Activated CD4-positive, alpha-beta T cell treated with anti-CD3 and anti-CD28 coated beads for 24 hours (primary cell): ENCODE data around the gene KCNIP4.
"Not testable (repeated sequence)": the region's sequence is repeated elsewhere in the genome, so short reads cannot be mapped to it uniquely, and the experiment has no call there.

ENCODE experiments used
- DNase-seq, 2 donors: peaks; one replicate each; pipeline ENCODE4 v3.0.0-alpha.2; 2020; ENCODE audit warnings: low read depth in 2 of 2

The KCNIP4 gene

DNA sequence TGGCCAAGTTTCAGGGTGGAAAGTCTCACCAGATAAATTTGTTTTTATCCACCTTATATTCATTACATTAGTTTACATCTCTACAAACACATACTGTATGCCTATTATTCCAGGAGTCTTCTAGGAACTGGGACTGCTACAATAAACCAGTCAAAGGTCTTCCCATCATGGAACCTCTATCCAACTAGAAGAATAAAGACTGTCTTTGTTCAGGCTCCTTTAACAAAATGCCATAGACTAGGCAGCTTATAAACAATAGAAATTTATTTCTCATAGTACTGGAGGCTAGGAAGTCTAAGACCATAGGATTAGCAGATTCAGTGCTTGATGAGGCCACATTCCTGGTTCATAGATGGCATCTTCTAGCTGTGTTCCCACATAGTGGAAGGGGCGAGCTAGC is 1186.7 kb downstream of the KCNIP4 start:
- DNase-seq: no peak

DNA sequence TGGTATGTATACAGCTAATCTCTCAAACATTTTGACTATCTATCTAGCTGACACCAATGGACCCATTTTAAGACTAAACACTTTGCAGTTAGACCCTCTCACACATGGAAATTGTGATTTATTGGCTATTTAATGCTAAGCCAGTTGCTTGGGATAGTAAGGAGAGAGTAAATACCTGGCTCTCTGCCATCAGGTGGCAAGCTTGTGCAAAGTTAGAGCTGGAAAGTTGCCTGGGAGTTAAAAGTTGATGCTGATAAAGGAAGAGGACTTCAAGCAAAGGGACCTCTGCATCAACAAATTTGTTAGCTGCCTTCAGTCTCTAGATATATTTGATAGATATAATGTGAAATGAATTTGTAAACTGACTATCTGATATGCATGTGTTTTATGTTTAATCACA is 1187.2 kb downstream of the KCNIP4 start:
- DNase-seq: no peak

DNA sequence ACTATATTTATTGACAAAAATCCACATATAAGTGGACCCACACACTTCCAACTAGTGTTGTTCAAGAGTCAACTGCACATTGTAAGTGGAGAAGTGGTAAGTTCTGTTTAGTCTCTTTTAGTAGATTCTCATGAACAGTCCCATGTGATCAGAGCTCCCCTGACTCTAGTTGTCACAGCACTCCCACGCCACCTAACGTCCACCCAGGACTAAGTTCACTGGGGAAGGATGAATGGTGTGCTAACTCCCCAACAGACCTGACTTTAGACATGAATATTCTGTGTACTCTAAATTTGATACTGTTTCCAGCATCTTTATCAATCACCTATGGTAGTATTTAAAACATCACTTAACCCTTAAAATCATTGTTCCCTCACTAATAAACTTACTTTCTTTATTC is 1188.5 kb downstream of the KCNIP4 start:
- no peak for DNase-seq

DNA sequence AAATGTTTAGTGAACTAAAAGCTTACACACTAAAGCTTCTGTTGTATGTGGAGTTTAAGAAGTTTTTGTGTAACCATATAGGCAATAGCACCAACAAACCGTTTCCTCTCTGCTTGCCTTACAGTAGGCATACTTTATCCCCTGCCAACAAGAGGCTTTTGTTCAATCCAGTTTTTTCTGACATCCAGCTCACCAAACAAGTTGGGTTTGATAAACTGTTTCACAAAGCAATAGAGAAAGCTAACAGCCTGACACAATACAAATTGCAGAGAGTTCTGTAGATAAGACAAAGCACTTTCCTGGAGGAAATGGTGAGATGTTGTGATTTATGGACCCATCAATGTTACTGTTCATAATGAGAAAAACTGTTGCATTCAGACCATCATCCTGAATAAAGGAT is 1194.5 kb downstream of the KCNIP4 start:
- DNase-seq: no peak

DNA sequence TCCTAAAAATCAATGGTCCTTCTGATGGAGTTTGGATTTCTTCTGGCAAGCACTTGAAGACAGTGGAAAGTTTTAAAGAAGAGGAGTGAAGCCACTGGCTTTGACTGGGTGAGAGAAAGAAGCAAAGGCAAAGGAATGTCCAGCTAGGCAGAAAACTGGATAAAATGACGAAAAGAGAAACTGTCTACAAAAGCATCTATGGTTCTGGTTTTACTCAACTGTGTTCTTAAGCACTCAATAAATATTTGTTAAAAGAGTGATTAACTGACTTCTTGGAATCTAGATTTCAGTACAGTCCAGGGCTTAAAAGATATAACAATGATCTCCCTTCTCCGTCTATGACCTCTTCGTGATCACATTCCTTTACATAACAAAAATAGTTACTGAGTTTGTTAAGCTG is 1195.9 kb downstream of the KCNIP4 start:
- no peak for DNase-seq

DNA sequence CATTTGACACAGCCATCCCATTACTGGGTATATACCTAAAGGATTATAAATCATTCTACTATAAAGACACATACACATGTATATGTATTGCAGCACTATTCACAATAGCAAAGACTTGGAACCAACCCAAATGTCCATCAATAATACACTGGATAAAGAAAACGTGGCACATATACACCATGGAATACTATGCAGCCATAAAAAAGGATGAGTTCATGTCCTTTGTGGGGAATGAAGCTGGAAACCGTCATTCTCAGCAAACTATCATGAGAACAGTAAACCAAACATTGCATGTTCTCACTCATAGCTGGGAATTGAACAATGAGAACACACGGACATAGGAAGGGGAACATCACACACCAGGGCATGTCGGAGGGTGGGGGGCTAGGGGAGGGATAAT is 1202.6 kb downstream of the KCNIP4 start:
- DNase-seq: not testable (repeated sequence)

DNA sequence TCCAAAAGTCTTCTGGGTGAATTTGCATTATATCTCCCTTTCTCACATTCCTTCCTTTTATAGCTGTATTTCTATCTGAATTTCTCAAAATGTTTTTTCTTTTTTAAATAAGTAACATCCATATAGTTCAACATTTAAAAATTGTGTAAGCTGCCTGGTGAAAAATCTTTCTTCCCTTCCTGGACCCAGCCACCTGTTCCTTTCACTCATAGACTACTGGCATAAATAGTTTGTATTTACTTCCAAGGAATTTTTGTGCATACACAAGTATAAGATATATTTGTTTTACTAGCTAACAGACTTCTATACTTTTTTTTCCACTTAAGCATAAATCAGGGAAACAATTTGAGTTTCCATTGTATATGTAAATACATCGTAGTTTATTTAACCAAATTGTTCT is 1212.6 kb downstream of the KCNIP4 start:
- DNase-seq: no peak

DNA sequence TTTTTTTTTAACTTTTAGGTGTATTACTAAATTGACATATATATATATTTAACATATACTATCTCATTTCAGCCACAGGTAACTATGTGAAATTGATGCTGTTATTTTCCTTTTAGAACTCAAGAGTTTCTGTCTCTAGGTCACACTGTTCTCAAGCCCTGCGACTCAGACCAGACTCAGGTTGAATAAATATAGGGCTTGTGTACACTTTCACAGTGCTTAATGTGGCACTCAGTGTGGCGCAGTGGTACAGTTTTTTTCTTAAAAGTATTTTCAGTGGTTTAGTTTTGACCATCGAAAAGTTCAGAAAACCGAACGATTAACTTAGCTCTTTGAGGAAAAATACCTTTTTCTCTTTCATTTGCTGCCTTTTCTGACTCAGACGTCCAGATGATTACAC is 1223.7 kb downstream of the KCNIP4 start:
- DNase-seq: no peak

DNA sequence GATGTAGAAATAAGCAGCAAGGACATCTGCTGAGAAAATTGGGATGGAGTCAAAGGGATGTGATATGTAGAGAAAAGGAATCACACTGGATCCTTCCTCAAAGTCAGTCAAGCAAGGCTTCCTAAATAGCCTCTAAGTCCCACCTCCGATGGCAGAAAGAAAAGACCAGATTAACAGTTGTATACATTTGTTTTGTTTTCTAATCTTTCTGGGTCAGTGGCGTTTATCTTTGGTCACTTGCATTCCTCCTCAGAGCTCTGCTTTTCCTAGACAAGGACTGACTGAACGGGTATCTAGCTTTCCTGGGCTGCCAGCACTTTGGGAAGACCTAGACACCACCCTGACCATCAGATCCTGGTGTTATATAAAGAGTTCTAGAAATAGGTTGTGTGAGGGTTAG is 1225.1 kb downstream of the KCNIP4 start:
- no peak for DNase-seq

DNA sequence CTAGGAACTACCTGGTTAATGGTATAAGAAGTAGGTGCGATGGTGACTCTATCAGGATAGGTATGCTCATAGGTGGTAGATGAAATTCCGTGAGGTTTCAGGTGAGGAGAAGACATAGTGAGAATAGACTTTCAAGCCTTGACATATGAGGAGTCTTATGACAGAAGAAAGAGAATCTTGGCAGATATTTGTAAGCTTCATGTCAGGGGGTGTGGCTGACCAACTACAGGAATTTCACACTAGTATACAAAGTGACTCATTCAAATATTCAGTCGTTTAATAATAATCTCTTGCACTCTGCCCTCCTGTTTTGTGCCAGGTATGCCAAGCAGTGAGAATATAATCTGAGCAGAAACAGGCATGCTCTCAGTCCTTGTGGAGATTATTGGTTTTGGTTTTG is 1225.6 kb downstream of the KCNIP4 start:
- DNase-seq: no peak

DNA sequence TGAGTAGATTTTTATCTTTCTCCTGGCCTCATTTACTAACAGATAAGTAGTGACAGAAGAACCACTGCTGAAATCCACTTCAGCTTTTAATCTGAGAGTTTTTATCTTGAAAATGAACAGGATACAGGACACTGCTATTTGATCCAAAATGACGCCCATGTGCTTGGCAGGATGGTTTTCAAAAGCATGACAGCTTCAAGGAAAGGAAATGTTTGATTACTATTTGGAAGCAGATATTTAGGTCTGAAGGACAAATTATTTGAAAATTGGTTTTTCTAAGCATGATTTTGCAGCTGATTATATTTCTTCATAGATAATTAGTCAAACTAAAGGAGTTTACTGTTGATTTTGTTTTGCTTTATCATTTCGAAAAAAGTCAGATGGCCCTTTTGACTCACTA is 1237.2 kb downstream of the KCNIP4 start:
- DNase-seq: no peak

DNA sequence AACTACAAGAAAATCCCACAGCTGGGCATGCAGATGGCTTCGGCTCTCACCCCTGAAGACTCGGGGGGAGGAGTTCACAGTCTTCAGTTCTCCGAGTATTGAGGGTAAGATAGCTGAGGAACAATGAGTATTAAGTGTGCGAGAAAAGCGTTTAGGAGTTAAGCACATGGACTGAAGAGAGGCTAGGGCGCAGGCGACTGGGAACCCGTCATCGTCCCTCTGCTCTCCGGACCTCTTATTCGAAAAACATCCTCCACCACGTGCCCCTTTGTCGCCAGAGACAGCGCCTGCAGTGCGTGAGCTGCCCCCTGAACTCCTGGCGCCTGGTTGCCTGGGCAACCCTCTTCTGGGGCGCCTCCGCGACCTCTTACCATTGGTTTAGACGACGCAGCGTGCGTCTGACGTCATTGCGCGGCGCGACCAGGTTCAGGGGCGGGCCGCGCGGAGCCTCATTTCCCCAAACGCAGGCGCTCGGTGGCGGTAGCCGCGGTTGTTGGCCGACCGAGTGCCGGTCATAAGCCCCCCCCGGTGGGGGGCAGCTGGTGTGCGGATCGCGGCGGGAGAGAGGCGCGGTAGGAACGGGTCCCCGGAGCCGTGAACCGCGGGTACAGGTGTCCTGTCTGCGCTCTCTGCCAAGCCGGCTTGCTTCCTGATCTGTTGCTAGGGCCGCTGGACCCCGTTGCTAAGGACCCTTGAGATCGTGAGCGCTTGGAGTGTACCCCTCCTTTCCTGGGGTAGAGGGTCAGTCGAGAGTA is 1248.4 kb downstream of the KCNIP4 start, which contains the start of gene PACRGL:
PACRGL (plus strand) TSS at position 452 of the 755 bp plus-strand sequence. CDS start 4,024 bp downstream, outside the sequence.
- DNase-seq: peak; percentile 84 to 85

DNA sequence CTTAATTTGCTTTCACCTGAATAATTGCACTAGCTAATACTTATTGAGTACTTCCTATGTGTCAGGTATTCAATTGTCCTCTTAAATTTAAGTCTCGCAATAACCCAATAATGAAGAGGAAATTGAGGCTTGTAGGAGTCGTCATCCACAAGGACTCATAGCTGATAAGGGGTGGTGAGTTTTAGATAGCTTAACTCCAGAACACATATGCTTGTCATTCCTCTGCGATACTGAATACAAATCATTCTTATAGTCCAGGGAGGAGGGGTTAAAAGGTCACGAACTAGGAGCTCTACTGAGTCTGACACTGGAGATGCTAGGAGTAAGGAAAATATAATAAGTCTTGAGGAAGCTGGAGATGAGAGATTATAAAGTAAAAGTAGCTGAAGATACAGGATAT is 1249.8 kb downstream of the KCNIP4 start:
- DNase-seq: no peak

DNA sequence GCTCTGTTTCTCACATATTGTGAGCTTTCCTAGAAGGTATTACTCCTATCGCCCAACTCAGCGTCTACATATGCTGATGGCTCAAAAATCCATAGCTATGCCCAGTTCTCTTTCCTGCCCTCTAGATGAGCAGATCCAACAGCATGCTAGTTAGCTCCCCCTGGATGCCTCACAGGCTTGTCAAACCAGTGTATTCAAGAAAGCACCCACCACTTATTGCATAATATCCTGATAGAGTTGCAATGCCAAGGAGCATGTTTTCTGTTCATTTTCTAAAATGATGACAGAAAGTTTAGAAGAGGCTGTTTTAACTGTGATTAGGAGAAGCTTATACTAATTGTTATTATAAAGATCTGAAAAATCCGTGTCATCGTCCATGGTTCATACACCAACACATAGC is 1250.2 kb downstream of the KCNIP4 start:
- DNase-seq: no peak

DNA sequence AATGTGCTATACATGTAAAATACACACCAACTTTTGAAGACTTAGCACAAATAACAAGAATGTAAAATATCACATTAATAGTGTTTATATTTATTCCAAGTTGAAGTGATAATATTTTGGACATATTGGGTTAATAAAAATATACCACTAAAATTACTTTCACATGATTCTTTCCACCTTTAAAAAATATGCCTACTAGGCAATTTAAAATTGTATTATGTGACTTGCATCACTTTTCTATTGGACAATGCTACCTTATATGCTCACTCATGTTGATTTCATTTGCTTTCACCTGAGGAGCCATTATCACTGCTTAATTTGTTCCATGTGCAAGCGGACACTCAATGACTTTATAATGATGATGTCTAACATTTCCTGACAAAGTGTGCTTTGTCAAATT is 1251.8 kb downstream of the KCNIP4 start:
- DNase-seq: no peak

DNA sequence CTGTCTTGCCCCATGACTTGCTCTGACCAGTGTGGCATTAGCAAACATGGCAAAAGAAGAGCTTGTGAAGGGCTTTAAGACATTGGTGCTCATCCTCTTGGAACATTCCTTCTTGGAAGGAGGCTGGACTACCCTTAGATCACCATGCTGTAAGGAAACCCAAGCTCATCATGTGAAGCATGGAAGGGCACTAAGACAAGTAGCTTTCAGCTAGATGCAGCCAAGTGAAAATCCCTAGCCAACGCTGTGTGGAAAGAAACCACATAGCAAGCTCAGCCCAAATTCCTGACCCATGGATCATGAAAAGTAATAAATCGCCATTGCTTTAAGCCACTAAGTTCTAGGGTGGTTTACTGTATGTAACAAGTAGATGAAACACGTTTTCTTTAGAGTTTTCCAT is 1260.7 kb downstream of the KCNIP4 start:
- no peak for DNase-seq

DNA sequence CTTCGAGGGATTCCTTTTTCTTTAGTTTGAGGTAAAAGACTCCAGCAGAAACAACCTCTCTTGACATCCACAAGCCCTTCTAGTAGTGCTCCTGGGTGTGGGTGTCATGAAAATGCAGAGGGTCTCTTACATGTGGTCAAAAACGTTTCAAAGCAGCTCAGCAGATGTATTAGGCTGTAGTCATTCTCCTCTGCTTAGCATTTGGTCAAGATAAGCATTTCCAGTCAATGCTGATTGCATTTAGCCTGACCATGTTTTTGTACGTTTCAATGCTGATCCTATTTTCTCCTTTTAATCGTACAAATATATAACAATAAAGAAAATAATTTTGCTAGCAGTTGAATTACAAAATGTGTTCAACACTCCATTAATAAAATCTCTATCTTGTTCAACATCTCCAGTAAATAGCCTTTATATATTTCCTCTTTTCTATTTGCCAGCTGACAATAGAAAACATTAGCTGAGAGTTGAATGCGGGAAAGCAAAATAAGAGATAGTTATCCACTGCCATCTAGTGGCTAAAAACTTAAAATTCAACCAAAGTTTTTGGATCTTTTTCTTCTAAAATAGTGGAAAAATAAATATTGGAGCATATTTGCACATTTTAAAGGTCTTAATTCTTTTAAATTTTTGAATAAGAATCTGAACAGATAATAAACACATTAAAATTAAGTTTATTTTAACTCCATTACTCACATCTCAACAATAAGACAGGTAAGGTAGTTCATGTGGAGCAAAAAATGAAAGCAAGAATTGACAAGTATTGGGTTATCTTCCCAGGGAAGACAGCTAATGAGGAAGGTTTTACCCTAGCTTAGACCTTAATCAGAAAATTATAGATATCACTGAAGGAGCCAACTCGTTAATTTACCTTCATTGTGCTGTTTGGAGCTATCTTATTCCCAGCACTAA is 1263.5 kb downstream of the KCNIP4 start:
- no peak for DNase-seq

DNA sequence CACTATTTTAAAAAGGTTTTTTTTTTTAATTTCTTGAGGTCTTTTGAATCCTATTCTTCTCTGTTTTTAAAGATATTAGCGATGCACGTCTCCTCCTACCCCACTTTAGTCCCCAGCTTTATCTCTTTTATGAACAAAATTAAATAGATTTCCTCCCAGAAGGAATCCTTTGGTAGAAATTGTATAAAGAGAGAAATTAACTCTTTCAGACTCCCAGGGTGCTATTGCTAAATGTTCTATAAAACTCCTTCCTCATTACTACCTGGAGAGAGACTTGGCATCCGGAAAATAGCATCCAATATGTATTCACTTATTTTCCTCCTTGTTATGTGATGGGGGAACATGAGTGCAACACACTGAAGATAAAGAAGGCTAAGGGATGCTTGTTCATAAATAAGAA is 1264.8 kb downstream of the KCNIP4 start:
- no peak for DNase-seq

DNA sequence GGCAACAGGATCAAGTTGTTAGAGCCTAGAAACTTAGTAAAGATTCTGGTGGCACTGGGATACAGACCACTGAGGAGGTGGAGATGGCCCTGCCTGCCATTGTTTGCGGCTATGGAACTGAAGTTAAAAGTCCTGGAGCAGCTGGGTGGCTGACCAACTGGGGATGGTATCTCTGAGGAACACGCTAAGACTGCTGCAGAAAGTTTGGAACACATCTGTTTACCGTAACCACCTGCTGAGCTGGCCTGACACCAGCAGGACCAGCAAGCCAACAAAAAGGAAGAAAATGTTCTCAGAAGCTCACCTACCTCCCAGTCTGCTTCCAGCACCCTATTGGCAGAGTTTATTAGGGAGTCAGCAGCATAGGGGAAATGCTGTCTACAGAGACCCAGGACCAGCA is 1265.7 kb downstream of the KCNIP4 start:
- DNase-seq: no peak

DNA sequence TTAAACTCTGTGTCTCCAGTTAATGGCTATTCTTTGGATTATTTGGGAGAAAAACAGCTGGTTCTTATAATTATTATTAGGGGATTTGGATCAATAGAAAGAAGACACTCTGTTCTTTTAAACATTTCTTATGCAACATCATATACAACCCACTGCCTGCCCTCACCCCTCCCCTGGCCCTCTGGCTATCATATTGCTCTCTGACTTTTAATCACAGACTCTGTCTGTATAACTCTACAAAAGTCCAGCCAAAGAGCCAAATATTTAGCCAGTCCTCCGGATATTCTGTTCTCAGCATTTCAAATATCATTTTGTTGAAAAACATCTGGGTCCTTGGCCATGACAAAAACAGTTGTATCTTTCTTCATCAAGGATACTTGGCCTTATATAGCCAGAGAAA is 1267.3 kb downstream of the KCNIP4 start:
- DNase-seq: no peak

DNA sequence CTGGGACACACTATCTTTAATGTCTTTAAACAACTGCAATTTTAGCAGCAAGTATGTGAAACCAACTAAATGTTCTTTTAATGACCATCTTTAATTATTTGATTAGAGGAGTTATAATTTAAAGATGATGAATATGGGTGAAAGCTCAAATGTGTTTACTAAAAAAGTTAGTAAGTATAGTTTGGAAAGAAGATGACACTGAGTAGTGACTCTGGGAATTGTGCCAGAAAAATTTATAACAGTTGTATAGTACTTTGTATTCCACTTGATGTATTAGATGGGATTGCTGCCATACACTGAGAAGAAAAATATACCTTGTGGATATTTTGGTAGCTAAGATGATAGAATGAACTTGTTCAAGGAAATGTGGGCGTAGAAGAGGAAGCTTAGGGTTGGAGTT is 1267.8 kb downstream of the KCNIP4 start:
- no peak for DNase-seq

DNA sequence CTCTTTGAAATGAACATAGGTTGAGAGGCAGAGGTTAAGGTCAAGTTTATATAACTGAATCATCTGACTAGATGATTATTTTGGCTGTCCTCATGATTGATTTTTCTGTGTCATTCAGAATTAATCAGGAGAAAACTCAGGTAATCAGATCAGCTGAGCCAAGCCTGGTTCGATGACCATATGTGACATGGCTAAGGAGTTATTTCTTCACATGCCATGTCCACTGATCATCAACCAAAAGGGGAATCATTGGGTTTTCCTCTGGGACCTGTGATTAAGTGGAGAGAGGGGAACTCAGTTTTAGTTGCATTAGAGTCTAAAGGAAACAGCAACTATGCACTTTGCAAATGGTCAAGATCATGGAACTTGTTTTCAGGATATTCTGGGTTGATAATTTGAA is 1268.6 kb downstream of the KCNIP4 start:
- no peak for DNase-seq
